Raji (cell line): ENCODE results near the gene ADAMTS5.

Source experiments
- POLR2A ChIP-seq: IDR thresholded peaks from 2 replicates; pipeline ENCODE4 v1.6.1; 2011; ENCODE audit warnings: low read depth, low read length, control low read depth; ENCODE audit not compliant: insufficient read depth

The ADAMTS5 gene

GRCh38 chr21:26874347-26874746 lies 92.5 kb downstream of the ADAMTS5 start:
- no peak for TF ChIP-seq POLR2A
